Mucosa of rectum (tissue), 2 donors: ENCODE measurements around the gene PLEKHB1.

Experiments used
- H3K27ac ChIP-seq, 2 donors: one replicate each; pipeline ENCODE4 v1.7.0; 2013; ENCODE audit warnings: inconsistent platforms in 2 of 2, low read depth in 2 of 2, low read length in 2 of 2
- H3K27me3 ChIP-seq, 2 donors: one replicate each; pipeline ENCODE4 v1.7.0; 2013; ENCODE audit warnings: low read length in 2 of 2; ENCODE audit not compliant: control insufficient read depth in 2 of 2, insufficient read depth in 2 of 2
- H3K36me3 ChIP-seq, 2 donors: one replicate each; pipeline ENCODE4 v1.7.0; 2013; ENCODE audit warnings: low read length in 2 of 2; ENCODE audit not compliant: control insufficient read depth in 2 of 2, insufficient read depth in 2 of 2
- H3K4me1 ChIP-seq, 2 donors: one replicate each; pipeline ENCODE4 v1.7.0; 2013; ENCODE audit warnings: low read length in 2 of 2, mild to moderate bottlenecking in 1 of 2; ENCODE audit not compliant: control insufficient read depth in 2 of 2, insufficient read depth in 2 of 2
- H3K4me3 ChIP-seq, 2 donors: one replicate each; pipeline ENCODE4 v1.7.0; 2013; ENCODE audit warnings: low read length in 2 of 2
- H3K9ac ChIP-seq, 2 donors: one replicate each; pipeline ENCODE4 v1.7.0; 2013; ENCODE audit warnings: low read length in 2 of 2, low read depth in 1 of 2, mild to moderate bottlenecking in 1 of 2
- H3K9me3 ChIP-seq, 2 donors: one replicate each; pipeline ENCODE4 v1.7.0; 2013; ENCODE audit warnings: low read length in 2 of 2; ENCODE audit not compliant: control insufficient read depth in 2 of 2
- donor health status: healthy.
- donor health status: Normal muscosa, but diverticular disease.

Gene PLEKHB1

GRCh38 chr11:73629907-73630306 is 16.5 kb upstream of the PLEKHB1 start:
- H3K4me3 ChIP-seq = no peak overlapping the region
- H3K27ac ChIP-seq = no peak overlapping the region
- H3K36me3 ChIP-seq = no peaks in the 10 kb centered on the region
- no peaks in the 10 kb centered on the region for H3K9me3 ChIP-seq
- H3K4me1 ChIP-seq = no peaks in the 10 kb centered on the region
- H3K9ac ChIP-seq = no peak overlapping the region
- no peaks in the 10 kb centered on the region for H3K27me3 ChIP-seq

DNA sequence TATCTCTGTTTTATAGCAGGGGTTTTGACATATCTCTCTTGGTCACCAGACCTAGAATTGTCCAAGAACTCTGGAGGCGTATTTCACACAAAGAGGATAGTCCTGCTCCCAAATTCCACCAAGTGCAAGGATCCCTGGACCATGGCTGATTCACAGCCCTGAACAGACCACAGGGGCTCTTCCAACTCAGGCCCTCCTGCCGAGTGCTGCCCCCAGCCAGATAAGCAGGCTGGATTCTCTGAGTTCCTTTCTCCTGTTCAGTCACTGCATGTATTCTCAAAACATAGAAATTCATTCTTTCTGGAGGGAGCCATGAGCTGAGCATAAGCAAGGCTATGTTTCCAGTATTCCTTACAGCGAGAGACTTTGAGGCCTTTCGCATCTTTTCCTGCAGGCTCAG is 13.4 kb upstream of the PLEKHB1 start:
- no peaks in the 10 kb centered on the region for H3K36me3 ChIP-seq
- no peak overlapping the region for H3K9ac ChIP-seq
- H3K9me3 ChIP-seq = no peaks in the 10 kb centered on the region

DNA sequence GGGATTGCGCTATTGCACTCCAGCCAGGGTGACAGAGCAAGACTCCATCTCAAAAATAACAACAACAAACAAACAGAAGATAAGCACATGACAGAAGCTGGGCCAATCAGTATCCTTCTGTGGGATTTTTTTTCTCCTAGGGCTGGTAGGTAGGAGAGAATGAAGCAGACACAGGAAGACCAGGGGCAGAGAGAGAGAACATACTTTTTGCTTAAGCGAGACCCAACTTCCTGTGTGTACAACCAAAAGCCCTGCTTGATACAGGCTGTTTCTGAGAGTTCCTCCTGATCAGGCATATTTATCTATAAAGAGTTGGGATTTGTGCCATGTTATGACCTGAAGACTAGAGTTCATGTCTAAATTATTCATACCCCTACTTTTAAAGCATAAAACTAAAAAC is 12.4 kb upstream of the PLEKHB1 start:
- Histone ChIP-seq H3K4me3 (no peak overlapping the region), H3K27me3 (no peaks in the 10 kb centered on the region), H3K4me1 (no peaks in the 10 kb centered on the region), H3K36me3 (no peaks in the 10 kb centered on the region), H3K9me3 (no peaks in the 10 kb centered on the region), H3K27ac (no peak overlapping the region), H3K9ac (no peak overlapping the region)

More for the DNA sequence above, 13.4 kb upstream of the PLEKHB1 start:
- H3K27me3 ChIP-seq = no peaks in the 10 kb centered on the region
- no peak overlapping the region for H3K4me3 ChIP-seq
- no peak overlapping the region for H3K27ac ChIP-seq
- no peaks in the 10 kb centered on the region for H3K4me1 ChIP-seq

GRCh38 chr11:73635721-73636120 is 10.7 kb upstream of the PLEKHB1 start:
- Histone ChIP-seq H3K27ac (no peak overlapping the region), H3K27me3 (no peaks in the 10 kb centered on the region), H3K9me3 (no peaks in the 10 kb centered on the region), H3K36me3 (no peaks in the 10 kb centered on the region), H3K4me1 (no peaks in the 10 kb centered on the region), H3K4me3 (no peak overlapping the region), H3K9ac (no peak overlapping the region)

- Histone ChIP-seq H3K9ac (no peak overlapping the region), H3K4me1 (no peaks in the 10 kb centered on the region), H3K9me3 (no peaks in the 10 kb centered on the region), H3K27me3 (no peaks in the 10 kb centered on the region), H3K4me3 (no peak overlapping the region), H3K36me3 (no peaks in the 10 kb centered on the region), H3K27ac (no peak overlapping the region)
These were observed 10.1 kb upstream of the PLEKHB1 start for GRCh38 chr11:73636249-73636648.

- no peaks in the 10 kb centered on the region for H3K27me3 ChIP-seq
- H3K27ac ChIP-seq = no peak overlapping the region
- H3K4me3 ChIP-seq = no peak overlapping the region
- H3K9ac ChIP-seq = no peak overlapping the region
- H3K36me3 ChIP-seq = no peaks in the 10 kb centered on the region
- H3K9me3 ChIP-seq = no peaks in the 10 kb centered on the region
- H3K4me1 ChIP-seq = no peaks in the 10 kb centered on the region
These were observed 9.4 kb upstream of the PLEKHB1 start for GRCh38 chr11:73637012-73637411.

- Histone ChIP-seq H3K4me3 (no peak overlapping the region), H3K36me3 (no peaks in the 10 kb centered on the region), H3K27ac (no peak overlapping the region), H3K4me1 (no peaks in the 10 kb centered on the region), H3K9ac (no peak overlapping the region), H3K27me3 (no peaks in the 10 kb centered on the region), H3K9me3 (no peaks in the 10 kb centered on the region)
These were observed 5.8 kb upstream of the PLEKHB1 start for GRCh38 chr11:73640592-73640991.

- Histone ChIP-seq H3K9ac (no peak overlapping the region), H3K4me1 (no peaks in the 10 kb centered on the region), H3K4me3 (no peak overlapping the region), H3K27me3 (no peaks in the 10 kb centered on the region), H3K27ac (no peak overlapping the region), H3K36me3 (no peaks in the 10 kb centered on the region), H3K9me3 (no peaks in the 10 kb centered on the region)
These were observed 4.7 kb upstream of the PLEKHB1 start for GRCh38 chr11:73641668-73642067.

GRCh38 chr11:73645121-73645969 is 1.0 kb upstream of the PLEKHB1 start:
- Histone ChIP-seq H3K4me3 (no peak overlapping the region), H3K4me1 (peaks cover 5% of the 10 kb centered on the region in 2 donors)

GRCh38 chr11:73647459-73648100 is 1.2 kb downstream of the PLEKHB1 start:
- H3K27me3 ChIP-seq = no peaks in the 10 kb centered on the region
- H3K4me3 ChIP-seq = peak overlapping the region; percentile 52 to 74
- peak overlapping the region in 1 of 2 donors; percentile 48 for H3K27ac ChIP-seq
- no peaks in the 10 kb centered on the region for H3K9me3 ChIP-seq
- no peaks in the 10 kb centered on the region for H3K36me3 ChIP-seq
- H3K4me1 ChIP-seq = peaks cover 5 to 10% of the 10 kb centered on the region in 2 donors
- peak overlapping the region; percentile 32 to 52 for H3K9ac ChIP-seq

More at GRCh38 chr11:73645121-73645969, 1.0 kb upstream of the PLEKHB1 start:
- H3K9me3 ChIP-seq = no peaks in the 10 kb centered on the region
- H3K27me3 ChIP-seq = no peaks in the 10 kb centered on the region
- no peak overlapping the region for H3K9ac ChIP-seq
- H3K36me3 ChIP-seq = no peaks in the 10 kb centered on the region
- H3K27ac ChIP-seq = no peak overlapping the region
